Activated CD4-positive, alpha-beta T cell treated with anti-CD3 and anti-CD28 coated beads, Interleukin-2, amount 50 U/mL, for 4 hours (primary cell): ENCODE results near the gene PGBD1.

ENCODE experiments used
- DNase-seq, 2 experiments: peaks; one replicate each; pipeline ENCODE4 v3.0.0-alpha.2; 2020

PGBD1 gene

GRCh38 chr6:28281288-28282064 lies at the start of gene PGBD1:
Gene PGBD1 (plus strand): TSS chr6:28281572. CDS start chr6:28283814, 2,242 bp downstream.
- DNase-seq: peak; percentile 17 to 24

GRCh38 chr6:28232785-28233184 lies 48.6 kb upstream of the PGBD1 start:
- DNase-seq: no peak

GRCh38 chr6:28235912-28236452 lies 45.4 kb upstream of the PGBD1 start:
- DNase-seq: no peak

- no peak for DNase-seq
Measured at GRCh38 chr6:28239636-28240035, 41.7 kb upstream of the PGBD1 start.

- no peak for DNase-seq
Measured at GRCh38 chr6:28240471-28240870, 40.9 kb upstream of the PGBD1 start.

- no peak for DNase-seq
Measured at GRCh38 chr6:28243946-28244345, 37.4 kb upstream of the PGBD1 start.

- DNase-seq: no peak
Measured at GRCh38 chr6:28245206-28245941, 36.0 kb upstream of the PGBD1 start.

- DNase-seq: no peak
Measured at GRCh38 chr6:28248916-28249315, 32.5 kb upstream of the PGBD1 start.

GRCh38 chr6:28250747-28251146 lies 30.6 kb upstream of the PGBD1 start:
- no peak for DNase-seq

GRCh38 chr6:28251661-28252008 lies 29.7 kb upstream of the PGBD1 start:
- peak; percentile 5 to 15 for DNase-seq

- DNase-seq: peak; percentile 79 to 80
Measured at GRCh38 chr6:28252009-28252975, 29.1 kb upstream of the PGBD1 start, which contains the start of gene ZKSCAN4. Gene ZKSCAN4 (minus strand): TSS chr6:28252269. CDS start chr6:28251980, 289 bp downstream.

- no peak for DNase-seq
Measured at GRCh38 chr6:28254121-28254519, 27.3 kb upstream of the PGBD1 start.

GRCh38 chr6:28257042-28257441 lies 24.3 kb upstream of the PGBD1 start:
- DNase-seq: no peak

- peak; percentile 52 to 55 for DNase-seq
Measured at GRCh38 chr6:28258877-28259777, 22.2 kb upstream of the PGBD1 start, which contains the start of gene NKAPL. Gene NKAPL (plus strand): TSS chr6:28259297. CDS start chr6:28259372, 75 bp downstream.

GRCh38 chr6:28263922-28264321 lies 17.4 kb upstream of the PGBD1 start:
- DNase-seq: no peak

- DNase-seq: no peak
Measured at GRCh38 chr6:28264834-28265401, 16.5 kb upstream of the PGBD1 start.

- no peak for DNase-seq
Measured at GRCh38 chr6:28266563-28266961, 14.8 kb upstream of the PGBD1 start.

GRCh38 chr6:28266962-28267694 lies 14.2 kb upstream of the PGBD1 start, which contains the start of gene ZSCAN26:
Gene ZSCAN26 (plus strand): TSS chr6:28267143. CDS start chr6:28271920, 4,777 bp downstream.
- peak; percentile 86 to 90 for DNase-seq

- DNase-seq: no peak
Measured at GRCh38 chr6:28267695-28268059, 13.7 kb upstream of the PGBD1 start.

GRCh38 chr6:28269492-28269891 lies 11.9 kb upstream of the PGBD1 start:
- DNase-seq: no peak
